Nephron (organoid): ENCODE measurements around the gene IL17A.

Experiments
- H3K27ac Mint-ChIP-seq, 3 experiments: 2 replicates each; pipeline ENCODE4 v1.8.0; 2020; ENCODE audit warnings: mixed read lengths in 3 of 3, mild to moderate bottlenecking in 2 of 3, moderate library complexity in 1 of 3
- H3K27me3 Mint-ChIP-seq: 2 replicates; pipeline ENCODE4 v1.8.0; 2021; ENCODE audit warnings: low read depth, mild to moderate bottlenecking, moderate library complexity, mixed read lengths
- H3K36me3 Mint-ChIP-seq: 2 replicates; pipeline ENCODE4 v1.8.0; 2020; ENCODE audit warnings: low read depth, mixed read lengths
- H3K4me1 Mint-ChIP-seq: 2 replicates; pipeline ENCODE4 v1.8.0; 2020; ENCODE audit warnings: mixed read lengths
- H3K4me3 Mint-ChIP-seq, 3 experiments: 2 replicates each; pipeline ENCODE4 v1.8.0; 2020; ENCODE audit warnings: mild to moderate bottlenecking in 3 of 3, mixed read lengths in 3 of 3, moderate library complexity in 2 of 3
- H3K9me3 Mint-ChIP-seq: 2 replicates; pipeline ENCODE4 v1.8.0; 2020; ENCODE audit warnings: mixed read lengths
- CTCF ChIP-seq, 3 experiments: fragments of 200-600 bp; sonication (generic); IDR thresholded peaks; one replicate each; pipeline ENCODE4 v1.5.0; 2021; ENCODE audit warnings: antibody characterized with exemption in 3 of 3; ENCODE audit not compliant: unreplicated experiment in 3 of 3

The IL17A gene

GRCh38 chr6:52186075-52186474, at the start of gene IL17A:
Gene IL17A, plus strand, starts transcription at chr6:52186375. Its CDS starts 57 bp downstream, at chr6:52186432.
- H3K9me3 Mint-ChIP-seq: no peaks in the 10 kb centered on the region
- no peak within 1 kb of the TSS for H3K4me3 Mint-ChIP-seq
- no peaks in the 10 kb centered on the region for H3K27me3 Mint-ChIP-seq
- H3K27ac Mint-ChIP-seq: no peak within 1 kb of the TSS
- H3K4me1 Mint-ChIP-seq: peaks cover 8% of the 10 kb centered on the region
- H3K36me3 Mint-ChIP-seq: no peaks in the 10 kb centered on the region
- no peak for TF ChIP-seq CTCF (IDR thresholded peaks at IDR 0.05; ENCODE audit: unreplicated experiment in 3 of 3)

GRCh38 chr6:52136934-52137467, 49.2 kb upstream of the IL17A start:
- H3K27ac Mint-ChIP-seq: peak overlapping the region; percentile 72 to 77 (median 74)

GRCh38 chr6:52138284-52138683, 47.9 kb upstream of the IL17A start:
- Mint-ChIP-seq H3K4me3 (peak overlapping the region; percentile 60 to 94 (median 83)), H3K27ac (peak overlapping the region in 1 of 3 experiments; percentile 33), H3K4me1 (peaks cover 33% of the 10 kb centered on the region), H3K9me3 (no peaks in the 10 kb centered on the region), H3K27me3 (peaks cover 3% of the 10 kb centered on the region), H3K36me3 (no peaks in the 10 kb centered on the region)
- no peak for TF ChIP-seq CTCF (IDR thresholded peaks at IDR 0.05; ENCODE audit: unreplicated experiment in 3 of 3)

More at GRCh38 chr6:52136934-52137467, 49.2 kb upstream of the IL17A start:
- peaks cover 38% of the 10 kb centered on the region for H3K4me1 Mint-ChIP-seq
- no peaks in the 10 kb centered on the region for H3K9me3 Mint-ChIP-seq
- H3K36me3 Mint-ChIP-seq: no peaks in the 10 kb centered on the region
- peaks cover 3% of the 10 kb centered on the region for H3K27me3 Mint-ChIP-seq
- H3K4me3 Mint-ChIP-seq: peak overlapping the region; percentile 68 to 94 (median 88)
- no peak for TF ChIP-seq CTCF (IDR thresholded peaks at IDR 0.05; ENCODE audit: unreplicated experiment in 3 of 3)

- no peak for TF ChIP-seq CTCF (IDR thresholded peaks at IDR 0.05; ENCODE audit: unreplicated experiment in 3 of 3)
- H3K9me3 Mint-ChIP-seq: no peaks in the 10 kb centered on the region
- peaks cover 27% of the 10 kb centered on the region for H3K4me1 Mint-ChIP-seq
- peak overlapping the region in 2 of 3 experiments; percentile 45 to 51 for H3K27ac Mint-ChIP-seq
- H3K27me3 Mint-ChIP-seq: peaks cover 3% of the 10 kb centered on the region
- no peaks in the 10 kb centered on the region for H3K36me3 Mint-ChIP-seq
- peak overlapping the region; percentile 26 to 94 (median 83) for H3K4me3 Mint-ChIP-seq
These were observed 46.0 kb upstream of the IL17A start for GRCh38 chr6:52139985-52140680.

GRCh38 chr6:52141596-52141995, 44.6 kb upstream of the IL17A start:
- Mint-ChIP-seq H3K27me3 (peaks cover 8% of the 10 kb centered on the region), H3K36me3 (no peaks in the 10 kb centered on the region), H3K4me3 (peak overlapping the region; percentile 14 to 78 (median 74)), H3K4me1 (peaks cover 17% of the 10 kb centered on the region), H3K9me3 (no peaks in the 10 kb centered on the region), H3K27ac (peak overlapping the region in 2 of 3 experiments; percentile 20 to 21)
- TF ChIP-seq CTCF (IDR thresholded peaks at IDR 0.05; ENCODE audit: unreplicated experiment in 3 of 3): no peak
